Mesenchymal stem cell (in vitro differentiated cells and primary cell): ENCODE results near the gene ATP9A.

Experiments
- DNase-seq: peaks from one replicate; pipeline ENCODE4 v3.0.0-alpha.2; 2013
- H2AFZ ChIP-seq: one replicate; pipeline ENCODE4 v1.6.1; 2013; ENCODE audit warnings: low read depth, mild to moderate bottlenecking, control low read depth, inconsistent platforms, low read length, moderate library complexity
- H2AK5ac ChIP-seq: 2 replicates; pipeline ENCODE4 v1.6.1; 2013; ENCODE audit warnings: low read length, moderate library complexity, mild to moderate bottlenecking, inconsistent platforms; ENCODE audit not compliant: severe bottlenecking
- H2BK120ac ChIP-seq: one replicate; pipeline ENCODE4 v1.6.1; 2013; ENCODE audit warnings: low read depth, mild to moderate bottlenecking, inconsistent platforms, low read length, moderate library complexity
- H2BK12ac ChIP-seq, 2 experiments: one replicate each; pipeline ENCODE4 v1.6.1; 2013; ENCODE audit warnings: inconsistent platforms in 2 of 2, low read length in 2 of 2, mild to moderate bottlenecking in 2 of 2, moderate library complexity in 2 of 2, control low read depth in 1 of 2
- H2BK15ac ChIP-seq: one replicate; pipeline ENCODE4 v1.6.1; 2013; ENCODE audit warnings: mild to moderate bottlenecking, low read depth, inconsistent platforms; ENCODE audit not compliant: poor library complexity, severe bottlenecking
- H2BK5ac ChIP-seq: 2 replicates; pipeline ENCODE4 v1.6.1; 2013; ENCODE audit warnings: low read depth, mild to moderate bottlenecking, low read length, control low read depth, inconsistent platforms; ENCODE audit not compliant: poor library complexity, severe bottlenecking
- H3K14ac ChIP-seq, 2 experiments: one replicate each; pipeline ENCODE4 v1.6.1; 2013; ENCODE audit warnings: inconsistent platforms in 2 of 2, low read length in 2 of 2, control low read depth in 1 of 2, mild to moderate bottlenecking in 1 of 2, moderate library complexity in 1 of 2
- H3K18ac ChIP-seq, 2 experiments: one replicate each; pipeline ENCODE4 v1.6.1; 2013; ENCODE audit warnings: inconsistent platforms in 2 of 2, low read length in 2 of 2, control low read depth in 1 of 2, low read depth in 1 of 2, mild to moderate bottlenecking in 1 of 2
- H3K23ac ChIP-seq, 2 experiments: one replicate each; pipeline ENCODE4 v1.6.1; 2013; ENCODE audit warnings: inconsistent platforms in 2 of 2, low read length in 2 of 2, mild to moderate bottlenecking in 2 of 2, moderate library complexity in 2 of 2, control low read depth in 1 of 2
- H3K27ac ChIP-seq: 2 replicates; pipeline ENCODE4 v1.5.1; 2013; ENCODE audit warnings: mild to moderate bottlenecking, moderate library complexity, low read length, control low read depth, inconsistent platforms; ENCODE audit not compliant: poor library complexity, severe bottlenecking
- H3K27me3 ChIP-seq, 2 experiments: 2 replicates each; pipeline versions ENCODE4 v1.6.1 to v1.7.0; 2013; ENCODE audit warnings: low read length in 2 of 2, mild to moderate bottlenecking in 2 of 2, moderate library complexity in 2 of 2, control low read depth in 1 of 2, inconsistent platforms in 1 of 2; ENCODE audit not compliant: control insufficient read depth in 1 of 2, insufficient read depth in 1 of 2
- H3K36me3 ChIP-seq, 2 experiments: 2 replicates each; pipeline versions ENCODE4 v1.6.1 to v1.7.0; 2013; ENCODE audit warnings: low read length in 2 of 2, control low read depth in 1 of 2, inconsistent platforms in 1 of 2, low read depth in 1 of 2, mild to moderate bottlenecking in 1 of 2; ENCODE audit not compliant: insufficient read depth in 2 of 2, control insufficient read depth in 1 of 2
- H3K4ac ChIP-seq, 2 experiments: one replicate each; pipeline ENCODE4 v1.6.1; 2013; ENCODE audit warnings: inconsistent platforms in 2 of 2, low read length in 2 of 2, mild to moderate bottlenecking in 2 of 2, moderate library complexity in 2 of 2, control low read depth in 1 of 2, low read depth in 1 of 2
- H3K4me1 ChIP-seq: 2 replicates; pipeline ENCODE4 v1.6.1; 2013; ENCODE audit warnings: low read depth, low read length, control low read depth; ENCODE audit not compliant: control insufficient read depth, insufficient read depth
- H3K4me2 ChIP-seq: 2 replicates; pipeline ENCODE4 v1.6.1; 2013; ENCODE audit warnings: low read length, mild to moderate bottlenecking, inconsistent platforms; ENCODE audit not compliant: poor library complexity, severe bottlenecking
- H3K4me3 ChIP-seq, 2 experiments: 2 replicates each; pipeline versions ENCODE4 v1.5.1 to v1.7.0; 2013; ENCODE audit warnings: low read length in 2 of 2, mild to moderate bottlenecking in 2 of 2, control low read depth in 1 of 2, low read depth in 1 of 2; ENCODE audit not compliant: insufficient read depth in 1 of 2
- H3K79me1 ChIP-seq: replicated peaks from 2 replicates; pipeline ENCODE4 v1.6.1; 2013; ENCODE audit warnings: mild to moderate bottlenecking, control low read depth, low read length, inconsistent platforms; ENCODE audit not compliant: poor library complexity, severe bottlenecking
- H3K9ac ChIP-seq: 2 replicates; pipeline ENCODE4 v1.7.0; 2013; ENCODE audit warnings: mild to moderate bottlenecking, low read length, moderate library complexity
- H3K9me3 ChIP-seq: 2 replicates; pipeline ENCODE4 v1.7.0; 2013; ENCODE audit warnings: mild to moderate bottlenecking, low read length; ENCODE audit not compliant: control insufficient read depth
- H4K8ac ChIP-seq: one replicate; pipeline ENCODE4 v1.6.1; 2013; ENCODE audit warnings: inconsistent platforms, mild to moderate bottlenecking, low read length, moderate library complexity
- H4K91ac ChIP-seq: one replicate; pipeline ENCODE4 v1.6.1; 2013; ENCODE audit warnings: mild to moderate bottlenecking, low read length, inconsistent platforms
- WGBS: methylation state at CpG from one replicate; pipeline ENCODE4 v1.1.7; 2013; ENCODE audit warnings: mixed read lengths; 5-methylcytosine and 5-hydroxymethylcytosine counted together

ATP9A gene

GRCh38 chr20:51600016-51600420, 168.2 kb downstream of the ATP9A start:
- no peak overlapping the region for H3K14ac ChIP-seq
- H3K18ac ChIP-seq = no peak overlapping the region
- no peak overlapping the region for H2BK120ac ChIP-seq
- H3K4me3 ChIP-seq = no peak overlapping the region
- DNase-seq = peak; percentile 41
- no peaks in the 10 kb centered on the region for H3K4me1 ChIP-seq
- no peak overlapping the region for H4K8ac ChIP-seq
- no peak overlapping the region for H4K91ac ChIP-seq
- no peaks in the 10 kb centered on the region for H3K9me3 ChIP-seq
- 43% methylated on average over 7 of the region's 7 CpGs for WGBS
- H2BK15ac ChIP-seq = no peak overlapping the region
- no peak overlapping the region for H2BK12ac ChIP-seq
- no peak overlapping the region for H3K23ac ChIP-seq
- no peak overlapping the region for H3K4ac ChIP-seq
- H3K27me3 ChIP-seq = no peaks in the 10 kb centered on the region
- no peaks in the 10 kb centered on the region for H3K79me1 ChIP-seq
- H2AK5ac ChIP-seq = no peak overlapping the region
- H3K36me3 ChIP-seq = peaks cover 47 to 76% of the 10 kb centered on the region in 2 experiments
- no peak overlapping the region for H2BK5ac ChIP-seq
- no peak overlapping the region for H3K9ac ChIP-seq
- no peak overlapping the region for H3K4me2 ChIP-seq
- H2AFZ ChIP-seq = no peak overlapping the region
- H3K27ac ChIP-seq = no peak overlapping the region

- H3K9me3 ChIP-seq = no peaks in the 10 kb centered on the region
- no peak overlapping the region for H2BK12ac ChIP-seq
- H3K27me3 ChIP-seq = no peaks in the 10 kb centered on the region
- H3K4ac ChIP-seq = no peak overlapping the region
- H3K18ac ChIP-seq = no peak overlapping the region
- H3K4me2 ChIP-seq = no peak overlapping the region
- no peak overlapping the region for H2BK120ac ChIP-seq
- H4K8ac ChIP-seq = no peak overlapping the region
- H3K79me1 ChIP-seq = no peaks in the 10 kb centered on the region
- no peak overlapping the region for H3K14ac ChIP-seq
- 90% methylated on average over 15 of the region's 15 CpGs for WGBS
- H3K36me3 ChIP-seq = peaks cover 36 to 62% of the 10 kb centered on the region in 2 experiments
- no peak overlapping the region for H2BK15ac ChIP-seq
- no peak overlapping the region for H2AK5ac ChIP-seq
- H3K4me3 ChIP-seq = no peak overlapping the region
- peak overlapping the region in 1 of 2 experiments; percentile 23 for H3K23ac ChIP-seq
- no peak overlapping the region for H3K27ac ChIP-seq
- no peak overlapping the region for H4K91ac ChIP-seq
- H2AFZ ChIP-seq = no peak overlapping the region
- H3K4me1 ChIP-seq = no peaks in the 10 kb centered on the region
- no peak for DNase-seq
- no peak overlapping the region for H3K9ac ChIP-seq
- no peak overlapping the region for H2BK5ac ChIP-seq
These were observed 169.6 kb downstream of the ATP9A start for GRCh38 chr20:51598556-51598955.

GRCh38 chr20:51597389-51598231, 170.6 kb downstream of the ATP9A start:
- Histone ChIP-seq H3K4me2 (no peak overlapping the region), H3K9me3 (no peaks in the 10 kb centered on the region), H3K36me3 (peaks cover 29 to 53% of the 10 kb centered on the region in 2 experiments), H3K79me1 (no peaks in the 10 kb centered on the region), H3K4me3 (no peak overlapping the region), H2BK5ac (no peak overlapping the region), H3K23ac (peak overlapping the region in 1 of 2 experiments; percentile 87), H2AFZ (no peak overlapping the region), H3K4ac (no peak overlapping the region), H2BK12ac (no peak overlapping the region), H3K27ac (no peak overlapping the region), H3K4me1 (no peaks in the 10 kb centered on the region), H2BK15ac (no peak overlapping the region), H2AK5ac (no peak overlapping the region), H4K8ac (no peak overlapping the region), H3K27me3 (no peaks in the 10 kb centered on the region), H3K18ac (no peak overlapping the region), H4K91ac (no peak overlapping the region), H3K14ac (no peak overlapping the region), H2BK120ac (no peak overlapping the region), H3K9ac (no peak overlapping the region)
- no peak for DNase-seq
- WGBS = 70% methylated on average over 2 of the region's 7 CpGs

- Histone ChIP-seq H3K4me1 (no peaks in the 10 kb centered on the region), H2AFZ (no peak overlapping the region), H3K4me2 (no peak overlapping the region), H3K4ac (no peak overlapping the region), H2BK15ac (no peak overlapping the region), H4K91ac (no peak overlapping the region), H3K36me3 (peaks cover 23 to 45% of the 10 kb centered on the region in 2 experiments), H3K9me3 (no peaks in the 10 kb centered on the region), H3K27ac (no peak overlapping the region), H3K27me3 (no peaks in the 10 kb centered on the region), H3K14ac (no peak overlapping the region), H3K23ac (no peak overlapping the region), H2AK5ac (no peak overlapping the region), H3K9ac (no peak overlapping the region), H3K18ac (no peak overlapping the region), H2BK120ac (no peak overlapping the region), H2BK12ac (no peak overlapping the region), H3K4me3 (no peak overlapping the region), H2BK5ac (no peak overlapping the region), H3K79me1 (no peaks in the 10 kb centered on the region), H4K8ac (no peak overlapping the region)
- WGBS = 92% methylated on average over 13 of the region's 14 CpGs
- DNase-seq = no peak
These were observed 171.4 kb downstream of the ATP9A start for GRCh38 chr20:51596668-51597388.
